HG03558 (cell line): ENCODE results near the gene DHRSX.
"Not testable (repeated sequence)": the region's sequence is repeated elsewhere in the genome, so short reads cannot be mapped to it uniquely, and the experiment has no call there.

Experiments used
- ATAC-seq: cut with Tn5 transposase; IDR thresholded peaks from one replicate; pipeline ENCODE4 v1.9.1; 2021; ENCODE audit warnings: moderate number of reproducible peaks; ENCODE audit not compliant: unreplicated experiment; ENCODE audit errors: extremely low read depth

DHRSX gene, protein sequence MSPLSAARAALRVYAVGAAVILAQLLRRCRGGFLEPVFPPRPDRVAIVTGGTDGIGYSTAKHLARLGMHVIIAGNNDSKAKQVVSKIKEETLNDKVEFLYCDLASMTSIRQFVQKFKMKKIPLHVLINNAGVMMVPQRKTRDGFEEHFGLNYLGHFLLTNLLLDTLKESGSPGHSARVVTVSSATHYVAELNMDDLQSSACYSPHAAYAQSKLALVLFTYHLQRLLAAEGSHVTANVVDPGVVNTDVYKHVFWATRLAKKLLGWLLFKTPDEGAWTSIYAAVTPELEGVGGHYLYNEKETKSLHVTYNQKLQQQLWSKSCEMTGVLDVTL

DNA sequence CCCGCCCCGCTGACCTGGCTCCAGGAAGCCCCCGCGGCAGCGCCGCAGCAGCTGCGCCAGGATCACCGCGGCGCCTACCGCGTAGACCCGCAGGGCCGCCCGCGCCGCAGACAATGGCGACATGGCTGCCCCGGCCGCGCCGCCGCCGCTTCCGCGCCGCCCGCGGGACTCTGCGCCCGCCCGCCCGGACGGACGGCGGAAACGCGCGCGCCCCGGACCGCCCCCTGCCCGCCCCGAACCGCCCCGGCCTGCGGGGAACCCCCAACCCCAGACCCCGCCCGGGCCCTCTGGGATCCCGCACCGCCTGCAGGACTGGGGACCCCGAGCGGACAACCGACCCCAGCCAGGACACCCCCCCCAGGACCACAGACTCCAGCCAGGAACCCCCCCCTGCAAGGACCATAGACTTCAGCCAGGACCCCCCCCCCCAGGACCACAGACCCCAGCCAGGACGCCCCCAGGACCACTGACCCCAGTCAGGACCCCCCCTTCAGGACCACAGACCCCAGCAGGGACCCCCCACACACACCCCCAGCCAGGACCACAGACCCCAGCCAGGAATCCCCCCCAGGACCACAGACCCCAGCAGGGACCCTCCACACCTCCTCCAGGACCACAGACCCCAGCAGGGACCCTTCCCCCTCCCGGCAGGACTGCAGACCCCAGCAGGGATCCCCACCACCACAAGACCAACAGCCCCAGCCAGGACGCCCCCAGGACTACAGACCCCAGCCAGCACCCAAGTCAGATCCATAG is at the start of gene DHRSX, which contains the start of gene ZBED1:
Gene DHRSX, minus strand, starts transcription at position 174 of the 756 bp plus-strand sequence. Its CDS starts 51 bp downstream, at position 123.
Gene ZBED1, minus strand, starts transcription at position 174 of the 756 bp plus-strand sequence. CDS start 10,257 bp downstream, outside the sequence.
- no peak for ATAC-seq

DNA sequence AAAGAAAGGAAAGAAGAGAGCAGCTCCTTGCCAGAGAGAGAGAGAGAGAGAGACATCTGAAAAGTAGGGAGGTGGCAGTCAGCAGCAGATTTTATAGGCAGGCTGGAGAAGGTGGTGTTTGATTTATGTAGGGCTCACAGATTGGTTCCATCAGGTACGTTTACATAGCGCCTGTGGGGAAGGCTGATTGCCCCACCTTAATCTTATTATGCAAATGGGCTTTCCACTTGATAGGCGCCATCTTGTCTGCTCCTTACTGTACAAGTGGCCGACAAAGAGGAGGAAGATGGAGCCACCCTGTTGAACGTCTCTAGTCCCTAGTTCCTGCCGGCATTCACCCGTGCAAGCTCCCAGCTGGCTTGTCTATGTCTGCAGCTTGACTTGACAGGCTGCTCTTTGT is 49.1 kb upstream of the DHRSX start:
- ATAC-seq, result no peak

DNA sequence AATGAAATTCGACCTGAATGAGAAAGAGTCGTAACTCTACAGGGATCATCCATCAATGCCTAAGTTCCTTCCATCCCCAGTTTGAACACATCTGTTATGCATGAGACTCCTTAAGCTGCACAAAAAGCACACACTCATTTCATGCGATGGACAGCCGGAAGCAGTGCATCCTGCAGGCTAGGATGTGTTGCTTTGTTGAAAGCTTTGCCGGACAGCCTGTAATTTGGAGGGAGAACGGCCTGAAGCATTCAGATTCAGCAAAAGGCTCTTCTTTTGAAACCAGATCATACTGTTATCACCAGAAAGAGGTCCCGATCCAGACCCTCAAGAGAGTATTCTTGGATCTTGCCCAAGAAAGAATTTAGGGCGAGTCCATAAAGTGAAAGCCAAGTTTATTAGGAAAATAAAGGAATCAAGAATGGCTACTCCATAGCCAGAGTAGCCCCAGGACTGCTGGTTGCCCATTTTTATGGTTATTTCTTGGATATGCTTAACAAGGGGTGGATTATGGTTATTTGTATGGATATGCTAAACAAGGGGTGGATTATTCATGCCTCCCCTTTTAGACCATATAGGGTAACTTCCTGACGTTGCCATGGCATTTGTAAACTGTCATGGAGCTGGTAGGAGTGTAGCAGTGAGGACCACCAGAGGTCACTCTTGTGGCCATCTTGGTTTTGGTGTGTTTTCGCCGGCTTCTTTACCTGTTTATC is 48.1 kb upstream of the DHRSX start:
- no peak for ATAC-seq

DNA sequence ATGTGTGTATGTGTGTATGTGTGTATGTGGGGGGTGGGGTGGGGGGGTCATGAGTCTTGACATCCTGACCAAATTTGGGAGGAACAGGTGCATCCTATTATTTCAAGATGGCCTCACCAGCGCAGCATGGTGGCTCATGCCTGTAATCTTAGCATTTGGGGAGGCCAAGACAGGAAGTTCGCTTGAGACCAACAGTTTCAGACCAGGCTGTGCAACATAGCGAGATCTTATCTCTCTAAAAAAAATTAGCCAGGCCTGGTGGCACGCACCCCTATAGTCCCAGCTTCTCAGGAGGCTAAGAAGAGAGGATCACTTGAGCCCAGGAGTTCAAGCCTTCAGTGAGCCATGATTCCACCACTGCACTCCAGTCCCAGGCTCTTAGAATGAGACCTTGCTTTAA is 47.0 kb upstream of the DHRSX start:
- ATAC-seq, result no peak

DNA sequence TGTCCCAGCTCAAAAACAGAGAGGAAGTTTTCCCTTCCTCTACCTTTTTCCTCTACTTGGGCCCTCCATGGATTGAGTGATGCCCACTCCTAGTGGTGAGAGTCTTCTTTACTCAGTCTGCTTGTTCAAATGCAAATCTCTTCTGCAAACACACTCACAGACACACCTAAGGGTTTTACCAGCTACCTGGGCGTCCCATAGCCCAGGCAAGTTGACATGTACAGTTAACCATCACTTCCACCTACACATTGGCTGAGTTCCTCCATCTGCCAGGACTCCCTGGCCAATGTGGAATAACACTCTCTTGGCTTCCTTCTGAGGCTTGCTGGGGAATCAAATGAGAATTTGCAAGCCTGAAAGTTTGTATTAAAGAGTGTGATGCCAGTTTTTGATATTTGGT is 45.7 kb upstream of the DHRSX start:
- ATAC-seq, result no peak

DNA sequence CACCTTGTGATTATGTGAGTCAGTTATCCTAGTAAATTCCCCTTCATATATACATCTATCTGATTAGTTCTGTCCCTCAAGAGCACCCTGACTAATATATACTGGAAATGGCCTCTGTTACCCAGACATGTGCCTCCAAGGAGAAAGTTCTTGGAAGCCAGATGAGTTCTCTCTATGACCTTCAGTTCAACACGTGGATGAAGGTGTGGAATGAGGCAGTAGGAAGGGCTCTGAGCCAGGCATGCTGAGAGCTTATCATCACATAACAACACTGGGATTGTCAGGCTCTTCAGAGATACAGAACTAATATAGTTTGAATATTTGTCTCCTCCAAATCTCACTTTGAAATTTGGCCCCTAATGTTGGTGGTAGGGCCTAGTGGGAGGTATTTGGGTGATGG is 44.4 kb upstream of the DHRSX start:
- ATAC-seq, result no peak

DNA sequence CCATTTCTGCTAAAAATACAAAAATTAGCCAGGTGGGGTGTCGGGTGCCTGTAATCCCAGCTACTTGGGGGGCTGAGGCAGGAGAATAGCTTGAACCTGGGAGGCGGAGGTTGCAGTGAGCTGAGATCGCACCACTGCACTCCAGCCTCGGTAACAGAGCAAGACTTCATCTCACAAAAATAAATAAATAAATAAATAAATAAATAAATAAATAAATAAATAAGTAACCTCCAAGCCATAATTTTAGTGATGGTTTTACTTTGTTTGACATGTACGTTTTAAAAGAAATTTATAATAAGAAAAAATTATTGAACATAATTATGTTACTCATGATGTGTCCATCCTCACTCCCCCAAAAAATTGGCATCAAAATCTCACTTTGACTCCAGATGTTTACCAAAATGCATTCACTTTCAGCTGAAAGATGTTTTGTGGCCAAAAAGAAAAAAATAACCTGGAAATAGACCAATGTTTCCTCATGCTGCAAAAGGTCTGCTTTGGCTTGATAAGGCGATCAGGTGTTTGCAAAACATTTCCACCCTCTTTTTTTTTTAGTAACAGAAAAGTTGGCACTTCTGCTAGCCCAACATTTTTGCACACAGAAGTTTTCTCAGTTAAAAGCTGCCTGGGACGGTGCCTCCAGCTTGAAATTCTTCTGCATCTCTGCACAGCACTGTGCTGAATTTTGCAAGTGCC is 42.2 kb upstream of the DHRSX start:
- ATAC-seq, result no peak

DNA sequence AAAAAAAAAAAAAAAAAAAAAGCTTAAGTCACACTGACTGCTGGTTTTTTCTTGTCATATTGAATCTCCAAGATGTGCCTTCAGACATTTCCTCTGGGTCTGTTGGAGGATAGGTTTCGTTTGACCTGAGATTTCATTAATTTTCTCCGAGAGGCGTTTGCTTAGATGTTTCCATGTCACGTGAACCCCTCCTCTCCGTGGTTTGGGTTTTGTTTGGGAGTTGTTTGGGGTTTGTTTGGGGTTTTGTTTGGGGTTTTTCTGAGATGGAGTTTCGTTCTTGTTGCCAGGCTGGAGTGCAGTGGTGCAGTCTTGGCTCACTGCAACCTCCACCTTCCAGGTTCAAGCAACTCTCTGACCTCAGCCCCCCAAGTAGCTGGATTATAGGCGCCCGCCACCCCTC is 40.8 kb upstream of the DHRSX start:
- ATAC-seq, result no peak

DNA sequence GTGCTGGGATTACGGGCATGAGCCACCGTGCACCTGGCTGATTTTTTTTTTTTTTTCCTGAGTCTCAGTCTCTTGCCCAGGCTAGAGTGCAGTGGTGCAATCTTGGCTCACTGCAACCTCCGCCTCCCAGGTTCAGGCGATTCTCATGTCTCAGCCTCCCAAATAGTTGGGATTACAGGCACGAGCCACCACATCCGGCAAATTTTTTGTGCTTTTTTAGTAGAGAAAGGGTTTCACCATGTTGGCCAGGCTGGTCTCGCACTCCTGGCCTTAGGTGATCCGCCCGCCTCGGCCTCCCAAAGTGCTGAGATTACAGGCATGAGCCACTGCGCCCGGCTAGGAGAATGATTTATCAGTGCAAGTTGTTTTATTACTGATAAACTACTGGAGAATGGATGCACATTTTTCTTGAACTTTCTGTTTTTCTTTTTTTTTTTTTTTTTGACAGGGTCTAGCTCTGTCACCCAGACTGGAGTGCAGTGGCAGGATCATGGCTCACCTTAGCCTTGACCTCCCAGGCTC is 39.7 kb upstream of the DHRSX start:
- no peak for ATAC-seq

DNA sequence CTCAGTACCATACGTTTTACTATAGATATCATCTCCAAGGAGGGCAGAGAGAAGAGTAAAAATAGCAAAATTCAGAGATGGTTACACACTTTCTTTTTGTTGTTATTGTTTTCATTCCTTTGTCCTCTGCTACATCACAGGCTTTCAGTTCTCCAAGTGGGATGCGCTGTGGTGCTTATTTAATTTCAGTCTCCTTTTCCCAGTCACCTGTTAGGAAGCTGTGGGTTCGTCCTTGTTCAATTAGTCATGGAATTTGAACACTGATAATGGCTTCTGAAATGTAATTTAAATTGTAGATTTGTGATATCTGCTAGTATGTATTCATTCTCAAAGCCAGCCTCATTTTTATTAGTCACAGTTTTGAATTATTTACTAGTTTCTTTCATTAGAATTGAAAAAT is 38.8 kb upstream of the DHRSX start:
- no peak for ATAC-seq

DNA sequence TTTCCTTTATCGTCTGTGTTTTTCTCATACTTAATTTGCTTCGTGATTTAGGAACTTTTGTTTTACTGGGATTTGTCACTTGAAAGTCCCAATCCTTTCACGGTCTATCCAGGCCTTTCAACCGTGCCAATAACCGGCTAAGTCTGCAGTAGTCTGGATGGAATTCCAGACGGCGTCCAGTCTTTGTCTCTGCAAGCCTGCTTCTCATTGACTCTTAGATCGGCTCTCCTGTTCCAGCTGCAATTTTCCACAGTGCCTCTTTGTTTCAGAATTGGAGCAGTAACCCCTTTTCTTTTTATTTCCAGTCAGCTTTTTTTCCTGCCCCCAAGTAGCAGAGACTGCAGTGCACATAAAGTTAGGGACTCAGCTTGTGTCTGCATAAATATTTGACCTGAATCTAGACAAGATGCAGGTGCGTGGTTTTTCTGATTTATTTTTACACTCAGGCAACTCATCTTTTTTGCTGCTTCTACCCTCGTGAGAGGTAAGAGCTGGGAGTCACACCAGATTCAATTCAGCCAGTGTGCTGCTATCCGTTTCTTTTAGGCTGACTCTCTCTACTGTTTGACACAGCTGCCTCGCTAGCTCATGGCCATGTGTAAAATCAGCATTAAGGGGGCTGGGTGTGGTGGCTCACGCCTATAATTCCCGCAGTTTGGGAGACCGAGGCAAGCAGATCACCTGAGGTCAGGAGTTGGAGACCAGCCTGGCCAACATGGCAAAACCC is 37.4 kb upstream of the DHRSX start:
- no peak for ATAC-seq

DNA sequence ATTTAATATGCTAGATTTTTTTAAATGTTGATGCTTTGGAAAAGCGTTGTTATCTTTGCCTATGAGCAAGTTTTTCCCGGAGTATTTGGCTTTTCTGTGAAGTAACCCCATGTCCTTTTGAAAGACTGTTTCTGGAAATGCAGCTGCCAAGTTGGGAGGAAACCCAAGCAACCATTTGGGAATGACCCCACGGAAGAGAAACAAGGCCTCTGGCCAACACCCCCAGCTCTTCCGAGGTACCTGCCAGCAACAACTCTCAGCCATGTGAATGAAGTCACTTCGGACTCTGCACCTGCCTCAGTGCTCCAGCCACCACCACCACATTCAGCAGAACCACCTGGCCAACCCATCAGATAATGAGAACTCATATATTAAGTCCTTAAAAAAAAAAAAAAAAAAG is 36.2 kb upstream of the DHRSX start:
- ATAC-seq, result no peak

DNA sequence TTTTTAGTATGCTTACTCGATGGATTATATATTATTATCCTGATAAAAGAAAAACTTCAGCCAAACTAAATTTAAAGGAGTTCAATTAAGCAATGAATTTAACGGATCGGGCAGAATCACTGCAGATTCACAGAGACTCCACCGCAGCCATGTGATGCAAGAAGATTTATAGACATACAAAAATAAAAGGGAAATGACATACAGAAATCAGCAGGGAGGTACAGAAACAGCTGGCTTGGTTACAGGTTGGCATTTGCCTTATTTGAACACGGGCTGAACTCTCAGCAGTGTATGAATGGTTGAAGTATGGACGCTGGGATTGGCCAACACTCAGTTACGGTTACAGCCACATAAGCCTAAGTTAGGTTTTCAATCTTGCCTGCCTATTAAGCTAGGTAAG is 35.4 kb upstream of the DHRSX start:
- no peak for ATAC-seq

DNA sequence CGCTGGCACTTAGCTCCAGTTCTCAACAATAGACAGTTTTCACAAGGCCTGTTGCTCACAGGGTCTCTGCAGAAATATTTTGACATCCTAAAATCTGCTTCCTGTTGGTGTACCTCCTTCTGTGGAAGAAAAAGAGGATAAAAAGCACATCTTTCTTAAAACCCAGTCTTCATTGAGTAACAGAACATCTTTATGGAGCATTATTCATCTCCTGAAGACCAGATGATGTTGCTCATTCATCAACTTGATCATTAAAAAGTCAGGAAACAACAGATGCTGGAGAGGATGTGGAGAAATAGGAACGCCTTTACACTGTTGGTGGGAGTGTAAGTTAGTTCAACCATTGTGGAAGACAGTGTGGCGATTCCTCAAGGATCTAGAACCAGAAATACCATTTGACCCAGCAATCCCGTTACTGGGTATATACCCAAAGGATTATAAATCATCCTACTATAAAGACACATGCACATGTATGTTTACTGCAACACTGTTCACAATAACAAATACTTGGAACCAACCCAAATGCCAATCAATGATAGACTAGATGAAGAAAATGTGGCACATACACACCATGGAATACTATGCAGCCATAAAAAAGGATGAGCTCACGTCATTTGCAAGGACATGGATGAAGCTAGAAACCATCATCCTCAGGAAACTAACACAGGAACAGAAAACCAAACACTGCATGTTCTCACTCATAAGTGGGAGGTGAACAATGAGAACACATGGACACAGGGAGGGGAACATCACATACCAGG is 33.7 kb upstream of the DHRSX start:
- not testable (repeated sequence) for ATAC-seq

DNA sequence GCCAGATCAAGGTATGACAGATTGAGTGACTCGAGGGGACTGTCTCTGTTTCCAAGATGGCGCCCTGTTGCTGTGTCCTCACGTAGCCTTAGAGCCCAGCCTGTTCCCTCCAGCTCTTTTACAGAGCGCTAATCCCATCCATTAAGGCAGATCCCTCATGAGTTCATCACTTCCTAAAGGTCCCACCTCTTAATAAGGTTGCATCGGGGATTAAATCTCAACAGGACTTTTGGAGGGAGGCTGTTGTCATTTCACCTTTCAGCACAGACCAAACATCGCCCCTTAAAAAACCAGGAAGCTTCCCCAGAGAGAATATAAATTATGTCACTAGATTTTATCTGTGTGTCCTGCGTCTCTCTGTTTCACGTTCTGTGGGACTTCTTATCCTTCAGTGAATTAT is 32.6 kb upstream of the DHRSX start:
- ATAC-seq, result no peak

DNA sequence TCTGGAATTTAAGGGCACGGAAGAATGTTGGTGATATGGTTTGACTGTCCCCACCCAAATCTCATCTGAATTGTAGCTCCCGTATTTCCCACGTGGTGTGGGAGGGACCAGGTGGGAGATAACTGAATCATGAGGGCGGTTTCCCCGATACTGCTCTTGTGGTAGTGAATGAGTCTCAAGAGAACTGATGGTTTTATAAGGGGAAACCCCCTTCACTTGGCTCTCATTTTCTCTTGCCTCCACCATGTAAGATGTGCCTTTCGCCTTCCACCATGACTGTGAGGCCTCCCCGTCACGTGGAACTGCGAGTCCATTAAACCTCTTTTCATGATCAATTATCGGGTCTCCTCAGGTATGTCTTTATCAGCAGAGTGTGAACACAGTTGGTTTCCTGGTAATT is 25.6 kb upstream of the DHRSX start:
- ATAC-seq, result no peak

DNA sequence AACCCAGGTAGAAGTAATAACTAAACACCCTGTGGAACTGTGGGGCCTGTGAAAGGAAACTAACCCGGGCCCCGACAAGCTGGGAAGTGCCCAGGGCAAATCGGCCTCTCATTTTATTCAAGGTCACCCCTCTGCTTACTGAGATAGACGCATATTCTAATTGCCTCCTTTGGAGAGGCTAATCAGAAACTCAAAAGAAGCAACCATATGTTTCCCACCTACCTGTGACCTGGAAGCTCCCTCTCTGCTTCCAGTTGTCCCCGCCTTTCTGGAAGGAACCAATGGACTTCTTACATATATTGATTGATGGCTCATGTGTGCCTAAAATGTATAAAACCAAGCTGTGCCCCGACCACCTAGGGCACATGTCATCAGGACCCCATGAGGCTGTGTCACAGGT is 23.1 kb upstream of the DHRSX start:
- ATAC-seq, result no peak

DNA sequence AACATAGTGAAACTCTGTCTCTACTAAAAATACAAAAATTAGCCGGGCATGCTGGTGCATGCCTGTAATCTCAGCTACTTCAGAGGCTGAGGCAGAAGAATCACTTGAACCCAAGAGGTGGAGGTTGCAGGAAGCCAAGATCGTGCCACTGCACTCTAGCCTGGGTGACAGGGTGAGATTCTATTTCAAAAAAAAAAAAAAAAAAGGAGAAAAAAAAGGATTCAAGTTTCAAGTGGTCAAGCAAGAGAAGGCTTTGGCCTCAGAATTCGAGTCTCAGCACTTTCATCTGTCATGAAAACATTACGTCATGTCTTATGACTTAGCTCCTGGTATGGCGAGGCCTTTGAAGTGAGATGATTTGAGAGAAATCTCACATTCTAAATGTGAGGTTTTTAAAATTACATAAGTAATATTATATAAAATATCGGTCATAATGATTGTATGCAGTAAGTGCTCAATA is 21.2 kb upstream of the DHRSX start:
- no peak for ATAC-seq
